ENCODE measurements around the gene VPS4B. TPM values are rescaled to one million over a fixed set of nuclear protein-coding genes. Genes with fewer than 3 reads are reported as not detected.
A peak's percentile ranks its signal among the peaks of the same experiment; 100 is the strongest.

Gene VPS4B
- total RNA-seq, 1 donor from 2014 or later = 50.0 TPM

- DNase-seq (ENCODE audit: low read depth in 2 of 2) = no peak
Measured at GRCh38 chr18:63431180-63431579, 8.9 kb upstream of the VPS4B start.

- no peak for DNase-seq (ENCODE audit: low read depth in 2 of 2)
Measured at GRCh38 chr18:63430526-63430925, 8.2 kb upstream of the VPS4B start.

GRCh38 chr18:63427558-63427957, 5.3 kb upstream of the VPS4B start:
- peak in 1 of 2 donors; percentile 19 for DNase-seq (ENCODE audit: low read depth in 2 of 2)

GRCh38 chr18:63422864-63423304, 608 bp upstream of the VPS4B start:
- no peak for DNase-seq (ENCODE audit: low read depth in 2 of 2)

GRCh38 chr18:63421514-63421913, 762 bp downstream of the VPS4B start:
- peak in 1 of 2 donors; percentile 13 for DNase-seq (ENCODE audit: low read depth in 2 of 2)

GRCh38 chr18:63412953-63413352, 9.3 kb downstream of the VPS4B start:
- no peak for DNase-seq (ENCODE audit: low read depth in 2 of 2)

- peak; percentile 67 to 75 for DNase-seq (ENCODE audit: low read depth in 2 of 2)
Measured at GRCh38 chr18:63410792-63411191, 11.5 kb downstream of the VPS4B start.

DNA sequence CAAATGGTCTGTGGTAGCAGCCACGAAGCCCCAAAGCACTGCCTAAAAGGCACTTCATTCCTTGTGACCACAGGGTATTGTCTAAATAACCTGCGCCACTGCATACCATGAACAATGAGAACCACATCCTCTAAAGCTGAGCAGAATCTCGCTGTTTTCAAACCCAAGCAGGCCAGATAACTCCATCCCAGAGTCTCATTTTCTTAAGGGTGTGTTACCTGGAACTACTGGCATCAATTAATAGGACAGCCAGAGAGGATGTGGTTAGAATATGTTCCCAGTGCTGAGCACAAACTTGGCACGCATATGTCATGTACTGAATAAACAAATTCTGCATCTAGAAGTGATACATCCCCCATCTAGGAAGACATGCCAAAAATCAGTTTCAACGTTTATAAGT, 13.0 kb downstream of the VPS4B start:
- peak in 1 of 2 donors; percentile 73 for DNase-seq (ENCODE audit: low read depth in 2 of 2)

DNA sequence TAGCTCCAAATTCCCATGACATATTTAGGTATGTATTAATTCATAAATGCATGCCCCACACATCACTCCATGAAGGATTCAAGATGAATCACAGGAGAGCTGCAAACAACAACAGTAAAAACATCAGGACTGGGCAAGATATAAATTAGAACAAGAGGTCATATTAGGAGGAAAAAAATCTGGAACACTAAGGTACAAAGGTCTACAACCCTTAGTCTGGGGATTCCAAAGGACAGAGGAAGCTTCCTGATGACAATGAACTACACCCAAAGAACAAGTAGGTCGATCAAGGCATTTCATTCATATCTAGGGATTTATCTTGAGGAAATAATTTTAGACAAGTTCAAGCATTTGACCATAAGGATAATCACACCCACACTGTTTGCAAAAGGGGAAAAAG, 14.5 kb downstream of the VPS4B start:
- no peak for DNase-seq (ENCODE audit: low read depth in 2 of 2)

- no peak for DNase-seq (ENCODE audit: low read depth in 2 of 2)
Measured at GRCh38 chr18:63405986-63406385, 16.3 kb downstream of the VPS4B start.

DNA sequence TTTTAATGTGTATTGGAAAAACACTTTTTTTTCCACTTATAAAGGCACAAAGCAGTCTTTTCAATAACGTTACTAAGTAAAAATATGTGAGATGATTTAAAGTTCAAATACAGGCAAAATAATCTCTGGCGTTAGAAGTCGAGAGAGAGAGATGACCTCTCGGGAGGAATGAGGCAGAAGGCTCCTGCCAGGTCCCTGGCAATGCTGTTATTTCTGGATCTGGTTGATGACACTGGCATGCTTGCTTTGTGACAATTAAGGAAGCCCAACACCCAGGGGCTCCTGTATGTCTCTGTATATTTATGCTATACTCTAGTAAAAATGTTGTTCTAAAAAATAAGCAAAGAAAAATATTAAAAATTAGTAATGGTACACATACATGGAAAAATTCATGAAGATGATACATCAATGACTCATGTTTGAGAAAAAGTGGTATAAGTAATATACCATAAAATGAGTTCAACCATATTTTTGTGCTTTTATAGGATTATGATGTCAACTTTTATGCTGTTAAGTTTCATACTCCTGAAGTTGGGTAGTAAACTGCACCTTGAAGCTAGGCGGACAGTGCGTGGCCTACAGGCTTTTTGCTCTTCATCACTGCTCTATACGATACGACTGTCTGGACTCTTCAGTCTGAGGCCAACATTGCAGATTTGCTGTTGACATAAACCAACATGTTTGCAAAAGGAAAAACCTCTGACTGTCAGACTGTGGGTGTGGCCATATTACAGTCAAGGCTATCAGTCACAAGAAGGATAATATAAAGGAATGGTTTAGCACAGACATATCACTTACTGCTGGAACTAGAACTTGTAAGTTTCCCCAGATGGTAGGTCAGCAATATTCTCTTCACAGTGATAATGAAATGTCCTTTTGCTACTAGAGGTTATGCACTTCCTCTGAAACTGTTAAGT, 19.8 kb downstream of the VPS4B start:
- DNase-seq (ENCODE audit: low read depth in 2 of 2) = no peak

GRCh38 chr18:63399300-63399699, 23.0 kb downstream of the VPS4B start:
- DNase-seq (ENCODE audit: low read depth in 2 of 2) = no peak

DNA sequence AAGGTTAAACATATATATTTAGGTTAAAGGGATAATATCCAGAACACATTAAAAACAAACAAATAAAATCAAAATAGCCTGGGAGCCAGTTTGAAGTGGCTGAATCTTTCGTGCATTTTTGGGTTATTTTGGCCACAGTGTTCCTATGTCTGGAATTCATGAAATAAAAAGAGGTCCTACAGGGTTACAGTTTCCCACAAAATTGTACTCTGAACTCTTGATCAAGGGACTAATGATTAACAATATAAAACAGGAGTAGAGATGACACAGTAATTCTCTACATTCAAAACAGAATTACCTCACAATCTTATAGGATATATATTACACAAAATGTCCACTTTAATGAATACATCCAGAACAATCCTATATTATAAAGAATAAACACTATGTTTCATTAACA, 24.9 kb downstream of the VPS4B start:
- DNase-seq (ENCODE audit: low read depth in 2 of 2) = no peak

DNA sequence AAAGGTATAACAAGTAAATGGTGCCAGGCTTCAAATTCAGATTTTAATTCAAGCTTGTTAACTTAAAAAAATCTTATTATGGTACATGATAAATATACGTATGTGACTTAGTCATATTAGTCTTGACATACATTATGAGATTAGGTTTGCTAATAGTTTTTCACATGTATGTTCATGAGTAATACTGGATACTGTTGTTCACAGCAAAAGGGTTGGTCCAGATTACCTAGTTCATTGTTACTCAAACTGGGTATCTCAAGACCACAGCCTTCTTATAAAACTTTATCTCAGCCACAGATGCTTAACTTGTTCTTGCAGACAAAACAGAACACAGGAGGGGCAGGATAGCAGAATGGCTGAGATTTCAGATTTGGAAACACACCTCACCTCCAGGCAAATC, 26.8 kb downstream of the VPS4B start:
- DNase-seq (ENCODE audit: low read depth in 2 of 2) = no peak

DNA sequence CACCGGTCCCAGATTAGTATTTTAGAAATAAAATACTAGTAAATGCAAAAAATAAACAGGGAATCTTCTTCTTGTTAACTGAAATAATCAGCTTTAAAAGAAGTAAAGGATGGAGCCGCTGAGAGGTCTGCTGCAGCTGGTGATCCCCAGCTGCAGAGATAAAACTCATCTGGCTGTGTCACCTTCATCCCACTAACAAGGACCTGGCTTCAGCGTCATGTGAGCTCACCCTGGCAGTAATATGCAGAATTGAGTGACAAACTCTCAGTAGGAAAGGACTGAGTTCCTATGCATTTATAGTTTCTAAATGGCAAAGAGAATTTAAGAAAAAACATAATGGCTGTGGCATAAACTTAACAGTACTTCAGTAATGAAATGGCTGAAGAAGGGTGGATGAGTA, 27.3 kb downstream of the VPS4B start:
- DNase-seq (ENCODE audit: low read depth in 2 of 2) = no peak

DNA sequence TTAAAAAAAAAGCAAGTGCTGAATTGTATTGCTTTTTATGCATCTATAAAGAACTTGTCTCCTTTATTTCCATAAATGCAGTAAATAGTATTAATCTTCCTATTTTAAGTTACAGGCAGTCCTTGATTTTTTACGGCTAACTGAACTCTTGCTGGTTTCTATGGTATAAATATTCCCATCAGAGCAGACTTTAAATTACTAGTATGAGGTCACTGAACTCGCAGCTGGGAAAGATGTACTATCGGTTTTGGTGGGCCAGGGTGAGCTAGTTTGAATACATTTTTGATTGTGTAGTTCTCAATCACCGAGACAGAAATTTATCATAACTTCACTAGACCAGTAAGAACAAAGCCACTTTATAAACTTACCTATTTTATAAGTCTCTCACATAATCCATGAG, 34.4 kb downstream of the VPS4B start:
- no peak for DNase-seq (ENCODE audit: low read depth in 2 of 2)

- no peak for DNase-seq (ENCODE audit: low read depth in 2 of 2)
Measured at GRCh38 chr18:63382843-63383242, 39.4 kb downstream of the VPS4B start.

- DNase-seq (ENCODE audit: low read depth in 2 of 2) = peak in 1 of 2 donors; percentile 22
Measured at GRCh38 chr18:63379639-63379962, 42.7 kb downstream of the VPS4B start.

DNA sequence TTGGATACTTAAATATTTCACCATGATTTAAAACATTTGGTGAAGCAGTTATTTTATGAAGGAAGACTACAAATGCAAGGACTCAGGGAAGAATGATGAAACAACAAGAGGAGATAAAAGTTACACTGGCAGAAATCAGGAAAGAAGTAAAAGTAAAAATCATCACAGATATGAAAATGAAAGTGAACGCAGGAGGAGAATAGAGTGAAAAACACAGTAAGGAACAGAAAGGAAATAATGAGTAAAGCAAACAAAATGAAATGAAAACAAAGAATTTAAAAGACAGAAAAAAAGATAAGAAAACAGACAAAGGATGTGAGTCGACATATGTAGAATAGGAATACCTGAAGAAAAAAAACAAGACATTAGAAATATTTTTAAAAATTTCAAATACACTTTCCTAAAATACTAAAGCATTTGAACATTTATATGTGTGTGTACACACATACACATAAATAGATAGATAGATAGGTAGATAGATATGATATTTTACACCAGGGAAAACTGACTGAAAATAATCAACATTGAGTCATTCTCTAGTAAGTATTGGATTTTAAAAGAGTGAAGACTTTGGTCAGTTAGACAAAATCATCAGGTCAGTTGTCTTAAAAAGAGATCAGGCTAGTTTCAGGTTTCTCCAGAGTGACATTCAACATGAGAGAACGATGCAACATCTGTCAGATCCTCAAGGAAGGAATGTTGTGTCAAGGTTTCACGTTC, 43.2 kb downstream of the VPS4B start:
- peak in 1 of 2 donors; percentile 21 for DNase-seq (ENCODE audit: low read depth in 2 of 2)

DNA sequence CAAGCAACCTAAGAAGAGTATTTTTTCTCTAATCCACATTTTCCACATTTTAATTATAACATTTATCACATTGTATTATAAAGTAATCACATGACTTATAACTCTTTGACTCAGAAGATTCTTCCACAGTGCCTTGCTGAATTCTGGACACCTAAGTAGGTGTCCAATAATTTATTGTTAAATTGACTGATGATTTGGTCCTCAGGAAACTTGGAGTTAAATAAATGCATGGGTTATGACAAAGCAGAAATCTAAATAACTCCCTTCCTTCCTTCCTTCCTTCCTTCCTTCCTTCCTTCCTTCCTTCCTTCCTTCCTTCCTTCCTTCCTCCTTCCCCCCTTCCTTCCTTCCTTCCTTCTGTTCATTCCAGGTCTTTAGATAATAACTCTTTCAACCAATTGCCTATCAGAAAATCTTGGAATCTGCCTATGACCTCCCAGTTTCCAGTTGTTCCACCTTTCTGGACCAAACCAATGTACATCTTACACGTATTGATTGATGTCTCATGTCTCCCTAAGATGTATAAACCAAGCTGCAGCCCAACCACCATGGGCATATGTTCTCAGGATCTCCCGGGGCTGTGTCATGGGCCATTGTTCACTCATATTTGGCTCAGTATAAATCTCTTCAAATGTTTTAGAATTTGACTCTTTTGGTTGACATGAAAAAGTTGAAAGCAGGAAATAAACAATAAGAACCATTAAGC, 44.8 kb downstream of the VPS4B start:
- no peak for DNase-seq (ENCODE audit: low read depth in 2 of 2)

DNA sequence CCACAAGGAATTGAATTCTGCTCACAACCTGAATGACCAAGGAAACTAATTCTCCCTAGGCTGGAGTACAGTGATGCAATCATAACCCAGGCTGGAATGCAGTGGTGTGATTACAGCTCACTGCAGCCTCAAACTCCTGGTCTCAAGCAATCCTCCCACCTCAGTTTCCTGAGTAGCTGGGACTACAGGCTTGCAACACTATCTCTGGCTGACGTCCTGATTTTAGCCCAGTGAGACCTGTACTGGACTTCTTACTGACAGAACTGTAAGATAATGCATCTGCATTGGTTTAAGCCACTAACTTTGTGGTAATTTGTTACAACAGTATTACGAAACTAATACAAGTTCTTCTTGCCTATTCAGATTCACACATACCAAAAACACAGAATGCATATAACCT, 45.7 kb downstream of the VPS4B start:
- DNase-seq (ENCODE audit: low read depth in 2 of 2) = no peak

DNA sequence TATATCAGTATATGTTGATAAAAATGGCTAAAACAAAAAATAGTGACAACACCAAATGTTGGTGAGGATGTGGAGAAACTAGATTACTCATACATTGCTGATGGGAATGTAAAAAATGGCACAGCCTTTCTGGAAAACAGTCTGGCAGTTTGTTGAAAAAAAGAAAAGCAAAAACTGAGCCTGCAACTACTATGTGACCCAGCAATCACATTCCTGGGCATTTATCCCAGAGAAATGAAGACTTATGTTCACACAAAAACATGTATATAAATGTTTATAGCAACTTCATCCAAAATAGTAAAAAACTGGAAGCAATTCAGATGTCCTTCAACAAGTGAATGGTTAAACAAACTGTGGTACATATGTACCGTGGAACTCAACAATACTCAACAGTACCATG, 47.7 kb downstream of the VPS4B start:
- DNase-seq (ENCODE audit: low read depth in 2 of 2) = peak in 1 of 2 donors; percentile 27
